ENCODE results near the gene GPR84.

DNA sequence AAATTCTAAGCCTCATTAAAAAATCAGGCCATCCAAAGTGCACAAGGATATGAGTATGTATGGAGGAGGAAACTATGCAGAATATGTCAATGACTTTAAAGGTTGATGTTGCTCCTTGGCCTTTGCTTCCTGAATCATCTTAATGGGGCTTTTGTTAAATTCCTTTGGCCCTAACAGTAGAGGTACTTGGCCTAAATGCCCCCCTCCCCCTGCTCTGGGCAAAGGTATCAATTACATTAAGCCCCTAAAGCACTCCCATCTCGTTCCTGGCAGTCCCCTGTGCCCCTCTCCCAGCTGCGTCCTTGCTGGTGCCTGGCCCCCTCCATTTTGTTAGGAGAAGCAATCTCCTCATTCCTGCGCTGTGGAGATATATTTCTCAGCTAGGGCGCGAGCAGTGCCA is 34.5 kb downstream of the GPR84 start:
- TF ChIP-seq EED (CRISPR knock-in tag; IDR thresholded peaks at IDR 0.05) (no peak), JUND (CRISPR knock-in tag; IDR thresholded peaks at IDR 0.05) (no peak), TCF12 (IDR thresholded peaks at IDR 0.05) (no peak), TCF12 (CRISPR knock-in tag; IDR thresholded peaks at IDR 0.05) (no peak), HNRNPL (IDR thresholded peaks at IDR 0.05; ENCODE audit: low read depth, low read length) (no peak), RNF2 (conservative IDR thresholded peaks at IDR 0.05; ENCODE audit: low read depth) (no peak), CBX5 (CRISPR knock-in tag; IDR thresholded peaks at IDR 0.05; ENCODE audit: borderline replicate concordance) (no peak), ZNF143 (CRISPR knock-in tag; IDR thresholded peaks at IDR 0.05) (no peak), RARA (CRISPR knock-in tag; IDR thresholded peaks at IDR 0.05) (no peak)
- TF ChIP-seq, protein P1, sequence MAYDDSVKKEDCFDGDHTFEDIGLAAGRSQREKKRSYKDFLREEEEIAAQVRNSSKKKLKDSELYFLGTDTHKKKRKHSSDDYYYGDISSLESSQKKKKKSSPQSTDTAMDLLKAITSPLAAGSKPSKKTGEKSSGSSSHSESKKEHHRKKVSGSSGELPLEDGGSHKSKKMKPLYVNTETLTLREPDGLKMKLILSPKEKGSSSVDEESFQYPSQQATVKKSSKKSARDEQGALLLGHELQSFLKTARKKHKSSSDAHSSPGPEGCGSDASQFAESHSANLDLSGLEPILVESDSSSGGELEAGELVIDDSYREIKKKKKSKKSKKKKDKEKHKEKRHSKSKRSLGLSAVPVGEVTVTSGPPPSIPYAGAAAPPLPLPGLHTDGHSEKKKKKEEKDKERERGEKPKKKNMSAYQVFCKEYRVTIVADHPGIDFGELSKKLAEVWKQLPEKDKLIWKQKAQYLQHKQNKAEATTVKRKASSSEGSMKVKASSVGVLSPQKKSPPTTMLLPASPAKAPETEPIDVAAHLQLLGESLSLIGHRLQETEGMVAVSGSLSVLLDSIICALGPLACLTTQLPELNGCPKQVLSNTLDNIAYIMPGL (CRISPR knock-in tag; IDR thresholded peaks at IDR 0.05; ENCODE audit: borderline replicate concordance in 1 of 2, low read depth in 1 of 2), result no peak
- TF ChIP-seq, protein P2, sequence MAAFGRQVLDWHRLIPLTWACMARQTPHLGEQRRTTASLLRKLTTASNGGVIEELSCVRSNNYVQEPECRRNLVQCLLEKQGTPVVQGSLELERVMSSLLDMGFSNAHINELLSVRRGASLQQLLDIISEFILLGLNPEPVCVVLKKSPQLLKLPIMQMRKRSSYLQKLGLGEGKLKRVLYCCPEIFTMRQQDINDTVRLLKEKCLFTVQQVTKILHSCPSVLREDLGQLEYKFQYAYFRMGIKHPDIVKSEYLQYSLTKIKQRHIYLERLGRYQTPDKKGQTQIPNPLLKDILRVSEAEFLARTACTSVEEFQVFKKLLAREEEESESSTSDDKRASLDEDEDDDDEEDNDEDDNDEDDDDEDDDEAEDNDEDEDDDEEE (CRISPR knock-in tag; IDR thresholded peaks at IDR 0.05), result no peak
